Activated CD4-positive, alpha-beta T cell treated with anti-CD3 and anti-CD28 coated beads for 36 hours (primary cell): Measurements from ENCODE around the gene ZNF160. TPM values are rescaled to one million over a fixed set of nuclear protein-coding genes. Genes with fewer than 3 reads are reported as not detected.

ENCODE experiments used
- total RNA-seq, 2 experiments: library from RNA; stranded (reverse); gene quantifications; one replicate each; pipeline ENCODE4 v1.2.3, GENCODE V29; 2021

ZNF160 gene
- total RNA-seq, 2 experiments from 2014 or later, result 42.2 to 53.0 TPM

Other genes starting within 250 kb of the ZNF160 start
- gene ZNF468, start 245.8 kb downstream of the ZNF160 start, total RNA-seq, result 10 to 100 TPM; 11.5 to 12.9 TPM
- 10 to 100 TPM; 10.8 to 12.2 TPM for gene ZNF320, start 205.8 kb downstream of the ZNF160 start, total RNA-seq
- 1 to 10 TPM; 5.1 to 5.5 TPM for gene ZNF888, start 180.0 kb downstream of the ZNF160 start, total RNA-seq
- gene ZNF816, start 140.5 kb downstream of the ZNF160 start, total RNA-seq, result 10 to 100 TPM; 10.7 to 11.4 TPM
- gene ERVV-1, start 89.5 kb downstream of the ZNF160 start, total RNA-seq, result under 1 TPM in 1 of 2 experiments, not detected in 1; 0.11 TPM
- not detected for gene ERVV-2, start 58.7 kb downstream of the ZNF160 start, total RNA-seq
- gene ZNF415, start 29.5 kb upstream of the ZNF160 start, total RNA-seq, result 1 to 10 TPM; 3.2 to 3.3 TPM
- 1 to 10 TPM; 8.5 to 9.2 TPM for gene ZNF347, start 55.6 kb upstream of the ZNF160 start, total RNA-seq
- gene ZNF665, start 89.9 kb upstream of the ZNF160 start, total RNA-seq, result 1 to 10 TPM; 6.5 to 8.7 TPM
- 1 to 10 TPM; 6.4 to 7.5 TPM for gene ZNF677, start 151.5 kb upstream of the ZNF160 start, total RNA-seq
- gene VN1R2, start 154.9 kb upstream of the ZNF160 start, total RNA-seq, result not detected
- not detected for gene VN1R4, start 164.3 kb upstream of the ZNF160 start, total RNA-seq
- gene ZNF845, start 230.3 kb upstream of the ZNF160 start, total RNA-seq, result 1 to 10 TPM; 5.9 to 6.3 TPM